ENCODE measurements around the gene DCC. TPM values are rescaled to one million over a fixed set of nuclear protein-coding genes. Genes with fewer than 3 reads are reported as not detected.

The DCC gene
- total and polyA plus RNA-seq, 3 donors from 2014 or later = 7.9 to 42.1 (median 24.5) TPM

DNA sequence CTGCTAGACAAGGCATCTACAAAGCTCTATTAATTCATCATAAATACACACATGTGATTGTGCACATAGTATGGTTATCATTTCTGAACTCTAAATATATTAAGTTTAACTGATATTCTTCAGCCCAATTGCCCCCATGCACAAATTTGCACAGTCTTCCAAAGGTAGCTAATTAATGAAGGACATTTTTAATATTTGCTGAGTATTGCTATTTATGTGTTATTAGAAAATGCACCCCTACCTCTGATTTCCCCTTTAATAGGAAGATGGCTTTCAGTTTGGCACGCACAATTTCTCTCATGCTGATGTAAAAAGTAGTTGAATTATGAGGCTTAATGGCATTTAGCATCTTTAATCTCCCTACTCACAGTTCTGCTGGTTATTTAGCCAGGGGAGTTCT lies 242.1 kb downstream of the DCC start:
- no peak for DNase-seq
- Histone ChIP-seq H3K36me3 (ENCODE audit: low read depth, missing control alignments) (no peaks in the 10 kb centered on the region), H3K27ac (no peak overlapping the region), H3K9me3 (no peaks in the 10 kb centered on the region), H3K4me3 (no peak overlapping the region), H3K27me3 (no peaks in the 10 kb centered on the region), H3K4me1 (no peaks in the 10 kb centered on the region)
- WGBS, 2 donors = 48 to 81% methylated on average over 1 of the region's 1 CpG
- intact Hi-C loops (cut with DNase I; ENCODE audit: low total_unique reads) = no loop called here
- no peak for TF ChIP-seq POLR2A (IDR thresholded peaks at IDR 0.05)
- TF ChIP-seq, protein P1, sequence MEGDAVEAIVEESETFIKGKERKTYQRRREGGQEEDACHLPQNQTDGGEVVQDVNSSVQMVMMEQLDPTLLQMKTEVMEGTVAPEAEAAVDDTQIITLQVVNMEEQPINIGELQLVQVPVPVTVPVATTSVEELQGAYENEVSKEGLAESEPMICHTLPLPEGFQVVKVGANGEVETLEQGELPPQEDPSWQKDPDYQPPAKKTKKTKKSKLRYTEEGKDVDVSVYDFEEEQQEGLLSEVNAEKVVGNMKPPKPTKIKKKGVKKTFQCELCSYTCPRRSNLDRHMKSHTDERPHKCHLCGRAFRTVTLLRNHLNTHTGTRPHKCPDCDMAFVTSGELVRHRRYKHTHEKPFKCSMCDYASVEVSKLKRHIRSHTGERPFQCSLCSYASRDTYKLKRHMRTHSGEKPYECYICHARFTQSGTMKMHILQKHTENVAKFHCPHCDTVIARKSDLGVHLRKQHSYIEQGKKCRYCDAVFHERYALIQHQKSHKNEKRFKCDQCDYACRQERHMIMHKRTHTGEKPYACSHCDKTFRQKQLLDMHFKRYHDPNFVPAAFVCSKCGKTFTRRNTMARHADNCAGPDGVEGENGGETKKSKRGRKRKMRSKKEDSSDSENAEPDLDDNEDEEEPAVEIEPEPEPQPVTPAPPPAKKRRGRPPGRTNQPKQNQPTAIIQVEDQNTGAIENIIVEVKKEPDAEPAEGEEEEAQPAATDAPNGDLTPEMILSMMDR (IDR thresholded peaks at IDR 0.05) = no peak

DNA sequence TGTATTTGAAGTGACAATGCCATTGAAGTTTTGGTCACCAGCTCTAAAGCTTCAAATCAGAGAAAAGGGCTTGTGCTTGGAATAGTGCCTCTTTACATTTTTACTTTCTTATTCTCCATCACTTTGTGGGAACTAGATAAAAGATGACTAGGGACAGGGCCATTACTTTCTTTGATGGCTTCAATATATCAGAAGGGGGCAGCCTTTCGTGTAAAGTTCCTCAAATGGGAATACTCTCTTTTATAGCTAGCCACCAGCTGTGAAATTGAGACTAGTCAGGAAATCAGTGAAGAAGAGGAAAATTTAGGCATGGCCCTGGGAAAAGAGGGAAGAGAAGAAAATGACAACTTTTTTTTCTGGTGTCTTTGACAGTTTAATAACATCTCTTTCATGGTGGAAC lies 242.5 kb downstream of the DCC start:
- H3K27ac ChIP-seq = no peak overlapping the region
- H3K27me3 ChIP-seq = no peaks in the 10 kb centered on the region
- H3K4me3 ChIP-seq = no peak overlapping the region
- TF ChIP-seq, protein P1 (IDR thresholded peaks at IDR 0.05) = no peak
- TF ChIP-seq POLR2A (IDR thresholded peaks at IDR 0.05) = no peak
- no peak for DNase-seq
- WGBS, 2 donors = 30 to 31% methylated on average over 1 of the region's 1 CpG
- no peaks in the 10 kb centered on the region for H3K9me3 ChIP-seq
- no peaks in the 10 kb centered on the region for H3K36me3 ChIP-seq (ENCODE audit: low read depth, missing control alignments)
- intact Hi-C loops (cut with DNase I; ENCODE audit: low total_unique reads) = no loop called here
- no peaks in the 10 kb centered on the region for H3K4me1 ChIP-seq

DNA sequence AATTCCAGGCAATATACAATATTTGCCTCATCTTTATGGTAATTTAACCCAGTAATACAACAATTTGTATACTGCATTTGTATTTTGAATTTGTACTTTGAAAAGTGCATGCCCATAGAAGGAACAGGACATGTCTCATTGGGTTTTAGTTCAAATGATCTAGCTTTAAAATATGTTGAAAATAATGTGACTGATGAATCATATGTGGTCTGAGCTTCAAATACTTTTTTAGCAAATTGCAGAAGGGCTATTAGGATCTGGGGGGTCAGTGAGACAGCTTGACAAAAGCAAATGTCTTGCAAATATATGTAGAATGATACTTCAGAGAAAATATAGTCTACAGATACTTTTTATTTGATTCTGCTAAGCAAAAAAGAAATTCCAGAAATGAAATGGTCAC lies 248.9 kb downstream of the DCC start:
- no peaks in the 10 kb centered on the region for H3K9me3 ChIP-seq
- no peaks in the 10 kb centered on the region for H3K36me3 ChIP-seq (ENCODE audit: low read depth, missing control alignments)
- intact Hi-C loops (cut with DNase I; ENCODE audit: low total_unique reads) = no loop called here
- H3K4me1 ChIP-seq = no peaks in the 10 kb centered on the region
- H3K27ac ChIP-seq = no peak overlapping the region
- no peaks in the 10 kb centered on the region for H3K27me3 ChIP-seq
- TF ChIP-seq POLR2A (IDR thresholded peaks at IDR 0.05) = no peak
- TF ChIP-seq, protein P1 (IDR thresholded peaks at IDR 0.05) = no peak
- no peak for DNase-seq
- H3K4me3 ChIP-seq = no peak overlapping the region

DNA sequence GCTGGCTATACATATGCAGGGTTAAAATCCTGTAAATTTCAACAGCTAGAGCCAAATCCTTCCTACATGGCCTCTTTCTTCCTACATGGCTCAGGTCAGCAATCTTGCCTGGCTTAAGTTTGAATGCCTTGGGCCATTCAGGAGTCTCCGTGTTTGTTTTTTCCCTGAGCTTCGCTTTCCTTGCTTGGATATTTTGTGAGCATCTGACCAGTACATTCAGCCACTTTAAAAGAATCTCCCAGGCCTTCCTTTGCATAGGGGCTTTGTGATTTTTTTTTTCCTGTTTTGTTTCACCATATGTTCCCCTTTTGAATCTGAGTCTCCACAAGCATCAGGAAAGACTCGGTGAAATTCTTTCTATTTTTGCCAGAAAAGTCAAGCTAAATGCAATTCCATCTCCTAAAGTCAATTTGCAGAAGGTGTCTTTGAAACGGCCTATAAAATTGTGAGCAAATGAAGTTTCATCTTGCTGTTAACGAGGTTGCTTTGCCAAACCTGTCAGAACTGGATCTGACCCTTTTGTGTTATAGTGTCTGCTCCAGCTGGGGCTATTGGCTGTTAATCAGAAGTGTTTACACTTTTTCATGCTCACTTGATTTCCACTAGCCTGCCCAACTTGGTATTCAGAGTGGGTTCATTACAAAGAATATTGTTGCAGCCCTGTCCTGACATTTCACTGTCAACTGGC lies 256.9 kb downstream of the DCC start:
- Histone ChIP-seq H3K27me3 (no peaks in the 10 kb centered on the region), H3K9me3 (no peaks in the 10 kb centered on the region), H3K27ac (no peak overlapping the region), H3K36me3 (ENCODE audit: low read depth, missing control alignments) (no peaks in the 10 kb centered on the region), H3K4me1 (no peaks in the 10 kb centered on the region), H3K4me3 (no peak overlapping the region)
- TF ChIP-seq, protein P1 (IDR thresholded peaks at IDR 0.05) = no peak
- TF ChIP-seq POLR2A (IDR thresholded peaks at IDR 0.05) = no peak
- intact Hi-C loops (cut with DNase I; ENCODE audit: low total_unique reads) = no loop called here
- no peak for DNase-seq
- 62 to 63% methylated on average over 5 of the region's 5 CpGs for WGBS, 2 donors

DNA sequence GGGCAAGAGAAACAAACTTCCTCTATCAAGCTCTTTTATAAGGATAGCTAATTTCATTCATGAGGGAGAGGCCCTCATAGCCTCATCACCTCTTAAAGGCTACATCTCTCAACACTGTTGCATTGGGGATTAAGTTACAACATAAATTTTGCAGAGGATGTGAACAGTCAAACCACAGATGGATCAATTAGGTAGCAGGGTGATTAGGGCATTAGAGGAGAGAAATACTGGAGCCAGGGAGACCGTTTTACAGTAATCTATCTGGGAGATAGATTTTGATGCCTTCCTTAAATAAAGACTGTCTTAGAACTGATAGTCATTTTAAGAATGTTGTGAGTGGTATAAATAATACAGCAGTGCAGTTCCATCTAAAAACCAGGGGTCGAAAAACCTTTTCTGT lies 258.9 kb downstream of the DCC start:
- intact Hi-C loops (cut with DNase I; ENCODE audit: low total_unique reads) = no loop called here
- no peak for DNase-seq

More for the DNA sequence above, 258.9 kb downstream of the DCC start:
- Histone ChIP-seq H3K27me3 (no peaks in the 10 kb centered on the region), H3K4me3 (no peak overlapping the region), H3K9me3 (no peaks in the 10 kb centered on the region), H3K36me3 (ENCODE audit: low read depth, missing control alignments) (no peaks in the 10 kb centered on the region), H3K27ac (no peak overlapping the region), H3K4me1 (no peaks in the 10 kb centered on the region)
- 76 to 77% methylated on average over 2 of the region's 2 CpGs for WGBS, 2 donors
- TF ChIP-seq, protein P1 (IDR thresholded peaks at IDR 0.05) = no peak
- TF ChIP-seq POLR2A (IDR thresholded peaks at IDR 0.05) = no peak

All from testis (tissue), 3 donors.